Measurements from ENCODE around the gene MAJIN. TPM values are rescaled to one million over a fixed set of nuclear protein-coding genes. Genes with fewer than 3 reads are reported as not detected.

MAJIN gene
- total and polyA plus RNA-seq, 10 of the 15 experiments (the other 5 are each of a cell fraction or from before 2014, with no cell fraction given): 0.10 TPM; not detected in 9

DNA sequence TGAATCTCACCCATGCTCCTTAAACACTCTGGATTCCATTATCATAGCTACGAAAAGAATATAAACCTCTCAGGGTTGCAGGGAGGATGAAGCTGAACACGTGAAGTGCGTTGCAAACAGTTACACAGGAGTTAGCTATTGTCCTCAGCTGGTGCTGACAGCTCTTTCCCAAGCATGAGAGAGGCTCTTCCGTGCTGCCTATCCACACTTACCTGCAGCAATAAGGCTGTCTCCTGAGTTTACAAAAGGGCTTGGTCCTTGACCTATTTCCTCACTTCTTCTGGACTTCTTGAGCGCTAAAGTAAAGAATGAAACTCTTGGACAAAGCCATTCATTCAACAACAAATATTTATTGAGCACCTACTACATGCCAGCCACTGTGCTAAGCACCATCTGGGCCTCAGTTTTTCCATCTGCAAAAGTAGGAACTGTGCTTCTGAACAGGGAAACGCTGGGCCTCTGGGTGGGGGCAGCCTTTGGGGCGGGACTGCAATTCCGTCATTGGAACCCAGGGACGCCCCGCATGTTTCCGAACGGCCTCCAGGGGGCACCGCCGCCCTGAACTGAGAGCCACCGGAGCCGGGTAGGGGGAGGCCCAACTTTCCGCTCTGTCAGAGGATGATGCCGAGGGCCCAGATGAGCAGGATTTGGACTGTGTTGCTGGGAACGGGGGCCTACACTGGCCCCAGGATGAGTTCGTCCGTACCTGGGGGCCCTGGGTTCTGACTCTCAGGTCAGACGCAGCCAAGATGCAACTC lies 41.4 kb upstream of the MAJIN start:
- peaks cover 17% of the 10 kb centered on the region for H3K4me1 ChIP-seq (ENCODE audit: control insufficient read depth, insufficient read depth, low read length)
- SMC1A ChIA-PET (ENCODE audit: uncharacterized antibody, unreplicated experiment): interaction anchor here (0.7 to 2.5 kb wide), 23 partner anchors 10 to 183 kb away, joined by 3 to 19 read pairs (median 4); partner anchors contain the start of genes BATF2, FAU, MRPL49 and SAC3D1
- CTCF ChIA-PET: interaction anchor here (0.6 to 8.2 kb wide), 43 partner anchors 10 to 534 kb away, joined by 3 to 89 read pairs (median 4); partner anchors contain the start of genes BATF2, CAPN1, CDC42BPG and FAU
- H3K4me3 ChIP-seq: peak overlapping the region; percentile 76
- peak overlapping the region; percentile 89 for H2AFZ ChIP-seq (ENCODE audit: control insufficient read depth, low read depth, low read length)
- intact Hi-C loops (cut with micrococcal nuclease; ENCODE audit: unreplicated experiment): loop anchor here (1.0 to 10.0 kb wide), 5 partner anchors 71 to 241 kb away; partner anchors contain the start of genes CAPN1, CDCA5, VPS51 and ZFPL1
- no peaks in the 10 kb centered on the region for H3K36me3 ChIP-seq (ENCODE audit: control insufficient read depth in 2 of 2, insufficient read depth in 2 of 2, low read length in 1 of 2)
- WGBS (ENCODE audit: insufficient coverage, insufficient replicate concordance, low lambda C conversion rate, missing lambda C conversion rate): 14% methylated on average over 22 of the region's 22 CpGs
- H3K79me2 ChIP-seq (ENCODE audit: control insufficient read depth, insufficient read depth, low read length): no peaks in the 10 kb centered on the region; the same call in none of the 2 replicates
- peak overlapping the region; percentile 88 for H3K27ac ChIP-seq (ENCODE audit: control insufficient read depth, insufficient read depth)
- RAD21 ChIA-PET (ENCODE audit: unreplicated experiment): interaction anchor here (0.8 to 4.8 kb wide), 20 partner anchors 11 to 168 kb away, joined by 3 to 31 read pairs (median 5); partner anchors contain the start of genes BATF2, CAPN1, CDCA5 and FAU
- ATAC-seq (peak; percentile 88), DNase-seq (ENCODE audit: low read depth, low spot score) (peak; percentile 60), FAIRE-seq (peak; percentile 71)
- H3K9me3 ChIP-seq (replicated peaks; ENCODE audit: control insufficient read depth, insufficient read depth, low read length): no peaks in the 10 kb centered on the region
- BruUV-seq (replicated peaks): TSS peak; percentile 68
- in situ Hi-C loops (cut with MboI): no loop called here
- POLR2A ChIA-PET: interaction anchor here (0.6 to 1.7 kb wide), 7 partner anchors 17 to 315 kb away, joined by 3 to 7 read pairs (median 4); partner anchors contain the start of genes BATF2, FAU and MRPL49
- no peaks in the 10 kb centered on the region for H3K27me3 ChIP-seq (replicated peaks in 1 of 2; ENCODE audit: control insufficient read depth in 2 of 2, insufficient read depth in 2 of 2, low read length in 1 of 2)
- H3K9ac ChIP-seq (ENCODE audit: control insufficient read depth, insufficient read depth, low read length): peak overlapping the region; percentile 86
- H4K20me1 ChIP-seq (ENCODE audit: control insufficient read depth, insufficient read depth): no peaks in the 10 kb centered on the region
- peak overlapping the region; percentile 93 for H3K4me2 ChIP-seq (ENCODE audit: control insufficient read depth, insufficient read depth)
- TF ChIP-seq ESRRA (IDR thresholded peaks at IDR 0.05; ENCODE audit: low read length): no peak
- TF ChIP-seq BMI1 (IDR thresholded peaks at IDR 0.05; ENCODE audit: borderline replicate concordance): no peak
- no peak for TF ChIP-seq ZNF384 (IDR thresholded peaks at IDR 0.05; ENCODE audit: borderline replicate concordance, low read depth, low read length)
- TF ChIP-seq, protein P1, sequence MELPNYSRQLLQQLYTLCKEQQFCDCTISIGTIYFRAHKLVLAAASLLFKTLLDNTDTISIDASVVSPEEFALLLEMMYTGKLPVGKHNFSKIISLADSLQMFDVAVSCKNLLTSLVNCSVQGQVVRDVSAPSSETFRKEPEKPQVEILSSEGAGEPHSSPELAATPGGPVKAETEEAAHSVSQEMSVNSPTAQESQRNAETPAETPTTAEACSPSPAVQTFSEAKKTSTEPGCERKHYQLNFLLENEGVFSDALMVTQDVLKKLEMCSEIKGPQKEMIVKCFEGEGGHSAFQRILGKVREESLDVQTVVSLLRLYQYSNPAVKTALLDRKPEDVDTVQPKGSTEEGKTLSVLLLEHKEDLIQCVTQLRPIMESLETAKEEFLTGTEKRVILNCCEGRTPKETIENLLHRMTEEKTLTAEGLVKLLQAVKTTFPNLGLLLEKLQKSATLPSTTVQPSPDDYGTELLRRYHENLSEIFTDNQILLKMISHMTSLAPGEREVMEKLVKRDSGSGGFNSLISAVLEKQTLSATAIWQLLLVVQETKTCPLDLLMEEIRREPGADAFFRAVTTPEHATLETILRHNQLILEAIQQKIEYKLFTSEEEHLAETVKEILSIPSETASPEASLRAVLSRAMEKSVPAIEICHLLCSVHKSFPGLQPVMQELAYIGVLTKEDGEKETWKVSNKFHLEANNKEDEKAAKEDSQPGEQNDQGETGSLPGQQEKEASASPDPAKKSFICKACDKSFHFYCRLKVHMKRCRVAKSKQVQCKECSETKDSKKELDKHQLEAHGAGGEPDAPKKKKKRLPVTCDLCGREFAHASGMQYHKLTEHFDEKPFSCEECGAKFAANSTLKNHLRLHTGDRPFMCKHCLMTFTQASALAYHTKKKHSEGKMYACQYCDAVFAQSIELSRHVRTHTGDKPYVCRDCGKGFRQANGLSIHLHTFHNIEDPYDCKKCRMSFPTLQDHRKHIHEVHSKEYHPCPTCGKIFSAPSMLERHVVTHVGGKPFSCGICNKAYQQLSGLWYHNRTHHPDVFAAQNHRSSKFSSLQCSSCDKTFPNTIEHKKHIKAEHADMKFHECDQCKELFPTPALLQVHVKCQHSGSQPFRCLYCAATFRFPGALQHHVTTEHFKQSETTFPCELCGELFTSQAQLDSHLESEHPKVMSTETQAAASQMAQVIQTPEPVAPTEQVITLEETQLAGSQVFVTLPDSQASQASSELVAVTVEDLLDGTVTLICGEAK (IDR thresholded peaks at IDR 0.05; ENCODE audit: borderline replicate concordance): no peak; the same call in 1 of the 2 replicates
- TF ChIP-seq, protein P2, sequence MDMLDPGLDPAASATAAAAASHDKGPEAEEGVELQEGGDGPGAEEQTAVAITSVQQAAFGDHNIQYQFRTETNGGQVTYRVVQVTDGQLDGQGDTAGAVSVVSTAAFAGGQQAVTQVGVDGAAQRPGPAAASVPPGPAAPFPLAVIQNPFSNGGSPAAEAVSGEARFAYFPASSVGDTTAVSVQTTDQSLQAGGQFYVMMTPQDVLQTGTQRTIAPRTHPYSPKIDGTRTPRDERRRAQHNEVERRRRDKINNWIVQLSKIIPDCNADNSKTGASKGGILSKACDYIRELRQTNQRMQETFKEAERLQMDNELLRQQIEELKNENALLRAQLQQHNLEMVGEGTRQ (IDR thresholded peaks at IDR 0.05; ENCODE audit: borderline replicate concordance, low read depth, low read length): no peak
- no peak for TF ChIP-seq SIN3A (IDR thresholded peaks at IDR 0.05; ENCODE audit: low read depth, low read length)
- TF ChIP-seq, protein P3, sequence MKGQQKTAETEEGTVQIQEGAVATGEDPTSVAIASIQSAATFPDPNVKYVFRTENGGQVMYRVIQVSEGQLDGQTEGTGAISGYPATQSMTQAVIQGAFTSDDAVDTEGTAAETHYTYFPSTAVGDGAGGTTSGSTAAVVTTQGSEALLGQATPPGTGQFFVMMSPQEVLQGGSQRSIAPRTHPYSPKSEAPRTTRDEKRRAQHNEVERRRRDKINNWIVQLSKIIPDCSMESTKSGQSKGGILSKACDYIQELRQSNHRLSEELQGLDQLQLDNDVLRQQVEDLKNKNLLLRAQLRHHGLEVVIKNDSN (IDR thresholded peaks at IDR 0.05; ENCODE audit: borderline replicate concordance, extremely low read length, insufficient read depth, low read depth, low read length): no peak
- TF ChIP-seq, protein P4, sequence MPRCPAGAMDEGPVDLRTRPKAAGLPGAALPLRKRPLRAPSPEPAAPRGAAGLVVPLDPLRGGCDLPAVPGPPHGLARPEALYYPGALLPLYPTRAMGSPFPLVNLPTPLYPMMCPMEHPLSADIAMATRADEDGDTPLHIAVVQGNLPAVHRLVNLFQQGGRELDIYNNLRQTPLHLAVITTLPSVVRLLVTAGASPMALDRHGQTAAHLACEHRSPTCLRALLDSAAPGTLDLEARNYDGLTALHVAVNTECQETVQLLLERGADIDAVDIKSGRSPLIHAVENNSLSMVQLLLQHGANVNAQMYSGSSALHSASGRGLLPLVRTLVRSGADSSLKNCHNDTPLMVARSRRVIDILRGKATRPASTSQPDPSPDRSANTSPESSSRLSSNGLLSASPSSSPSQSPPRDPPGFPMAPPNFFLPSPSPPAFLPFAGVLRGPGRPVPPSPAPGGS (IDR thresholded peaks at IDR 0.05; ENCODE audit: borderline replicate concordance, insufficient read depth, low read depth, low read length, poor library complexity, severe bottlenecking): peak; percentile 25
- TF ChIP-seq TARDBP (IDR thresholded peaks at IDR 0.05; ENCODE audit: borderline replicate concordance): no peak
- no peak for TF ChIP-seq PAX5 (IDR thresholded peaks at IDR 0.05; ENCODE audit: borderline replicate concordance, low read depth, low read length)
